ENCODE results near the gene MYOG.

DNA sequence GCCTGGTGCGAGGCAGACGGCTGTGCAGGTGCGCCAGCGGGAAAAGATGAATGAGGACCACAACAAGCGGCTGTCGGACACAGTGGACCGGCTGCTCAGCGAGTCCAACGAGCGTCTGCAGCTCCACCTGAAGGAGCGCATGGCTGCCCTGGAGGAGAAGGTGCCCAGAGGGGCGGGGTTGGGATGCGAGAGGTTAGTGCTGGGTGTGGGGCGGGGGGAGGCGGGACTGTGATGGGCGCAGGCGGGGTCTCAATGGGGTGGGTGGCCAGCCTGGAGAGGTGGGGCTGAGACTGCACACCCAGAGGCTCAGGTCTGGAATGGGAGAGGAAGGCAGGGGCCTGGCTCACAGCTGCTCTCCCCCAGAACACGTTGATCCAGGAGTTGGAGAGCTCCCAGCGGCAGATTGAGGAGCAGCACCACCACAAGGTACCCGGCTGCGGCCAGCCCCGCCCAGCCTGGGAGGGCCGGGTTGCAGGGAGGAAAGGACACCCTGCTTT lies 37.2 kb downstream of the MYOG start:
- TF ChIP-seq, protein P1, sequence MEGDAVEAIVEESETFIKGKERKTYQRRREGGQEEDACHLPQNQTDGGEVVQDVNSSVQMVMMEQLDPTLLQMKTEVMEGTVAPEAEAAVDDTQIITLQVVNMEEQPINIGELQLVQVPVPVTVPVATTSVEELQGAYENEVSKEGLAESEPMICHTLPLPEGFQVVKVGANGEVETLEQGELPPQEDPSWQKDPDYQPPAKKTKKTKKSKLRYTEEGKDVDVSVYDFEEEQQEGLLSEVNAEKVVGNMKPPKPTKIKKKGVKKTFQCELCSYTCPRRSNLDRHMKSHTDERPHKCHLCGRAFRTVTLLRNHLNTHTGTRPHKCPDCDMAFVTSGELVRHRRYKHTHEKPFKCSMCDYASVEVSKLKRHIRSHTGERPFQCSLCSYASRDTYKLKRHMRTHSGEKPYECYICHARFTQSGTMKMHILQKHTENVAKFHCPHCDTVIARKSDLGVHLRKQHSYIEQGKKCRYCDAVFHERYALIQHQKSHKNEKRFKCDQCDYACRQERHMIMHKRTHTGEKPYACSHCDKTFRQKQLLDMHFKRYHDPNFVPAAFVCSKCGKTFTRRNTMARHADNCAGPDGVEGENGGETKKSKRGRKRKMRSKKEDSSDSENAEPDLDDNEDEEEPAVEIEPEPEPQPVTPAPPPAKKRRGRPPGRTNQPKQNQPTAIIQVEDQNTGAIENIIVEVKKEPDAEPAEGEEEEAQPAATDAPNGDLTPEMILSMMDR (IDR thresholded peaks at IDR 0.05): no peak
- no peak for TF ChIP-seq POLR2A (IDR thresholded peaks at IDR 0.05)

Measured in heart left ventricle (tissue), 13 donors.